Subcutaneous abdominal adipose tissue (tissue), 5 donors: Measurements from ENCODE around the gene ZNF622.
A peak's percentile ranks its signal among the peaks of the same experiment; 100 is the strongest.

Source experiments
- H3K27ac ChIP-seq: one replicate; pipeline ENCODE4 v1.7.0; 2013; ENCODE audit warnings: low read depth, mild to moderate bottlenecking, inconsistent platforms, low read length, moderate library complexity
- H3K27me3 ChIP-seq, 5 donors: one replicate each; pipeline ENCODE4 v1.7.0; 2013; ENCODE audit warnings: low read length in 5 of 5, inconsistent platforms in 1 of 5; ENCODE audit not compliant: control insufficient read depth in 5 of 5, insufficient read depth in 4 of 5
- H3K36me3 ChIP-seq, 5 donors: one replicate each; pipeline ENCODE4 v1.7.0; 2013; ENCODE audit warnings: low read length in 5 of 5; ENCODE audit not compliant: control insufficient read depth in 5 of 5, insufficient read depth in 5 of 5
- H3K4me1 ChIP-seq, 5 donors: one replicate each; pipeline ENCODE4 v1.7.0; 2013; ENCODE audit warnings: low read length in 5 of 5, mild to moderate bottlenecking in 3 of 5, moderate library complexity in 1 of 5; ENCODE audit not compliant: control insufficient read depth in 5 of 5, insufficient read depth in 5 of 5
- H3K4me3 ChIP-seq, 5 donors: one replicate each; pipeline ENCODE4 v1.7.0; 2013; ENCODE audit warnings: low read length in 5 of 5, low read depth in 1 of 5
- H3K9ac ChIP-seq, 5 donors: one replicate each; pipeline ENCODE4 v1.7.0; 2013; ENCODE audit warnings: low read length in 5 of 5, mild to moderate bottlenecking in 4 of 5, moderate library complexity in 3 of 5
- H3K9me3 ChIP-seq, 5 donors: one replicate each; pipeline ENCODE4 v1.7.0; 2013; ENCODE audit warnings: low read length in 5 of 5; ENCODE audit not compliant: control insufficient read depth in 5 of 5
- donor health status: healthy.
- donor health status: healthy.
- donor health status: healthy.
- donor health status: healthy.
- donor health status: healthy.

ZNF622 gene

DNA sequence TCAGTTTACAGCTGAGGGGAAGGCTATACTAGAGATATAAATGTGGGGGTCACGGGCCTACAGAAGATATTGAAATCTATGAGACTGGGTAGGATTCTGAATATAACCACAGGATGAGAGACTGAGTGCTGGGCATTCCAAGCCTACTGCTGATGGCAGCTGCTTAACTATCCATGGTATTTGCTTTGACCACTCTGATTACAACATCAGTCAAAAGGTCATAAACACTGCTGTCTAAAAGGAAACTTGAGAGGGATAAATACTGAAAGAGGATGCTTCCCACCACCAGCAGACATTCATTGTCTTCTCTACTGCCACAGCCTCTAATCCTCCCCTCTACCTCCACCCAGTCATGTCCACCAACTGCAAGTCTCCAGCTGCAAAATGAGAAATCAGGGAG is 3.8 kb downstream of the ZNF622 start:
- H3K27ac ChIP-seq, result no peak overlapping the region
- peak overlapping the region in 2 of 5 donors; percentile 6 to 17 for H3K9ac ChIP-seq
- no peak overlapping the region for H3K4me3 ChIP-seq
- no peaks in the 10 kb centered on the region for H3K9me3 ChIP-seq
- H3K36me3 ChIP-seq, result peaks cover 49 to 63% (median 56%) of the 10 kb centered on the region in 5 donors
- peaks cover 0 to 46% (median 39%) of the 10 kb centered on the region in 5 donors for H3K4me1 ChIP-seq
- no peaks in the 10 kb centered on the region for H3K27me3 ChIP-seq

GRCh38 chr5:16461026-16461425 is 4.6 kb downstream of the ZNF622 start:
- Histone ChIP-seq H3K27ac (no peak overlapping the region), H3K4me1 (peaks cover 0 to 45% (median 35%) of the 10 kb centered on the region in 5 donors), H3K4me3 (no peak overlapping the region), H3K27me3 (no peaks in the 10 kb centered on the region), H3K9ac (peak overlapping the region in 2 of 5 donors; percentile 34 to 39), H3K36me3 (peaks cover 50 to 63% (median 60%) of the 10 kb centered on the region in 5 donors), H3K9me3 (no peaks in the 10 kb centered on the region)

DNA sequence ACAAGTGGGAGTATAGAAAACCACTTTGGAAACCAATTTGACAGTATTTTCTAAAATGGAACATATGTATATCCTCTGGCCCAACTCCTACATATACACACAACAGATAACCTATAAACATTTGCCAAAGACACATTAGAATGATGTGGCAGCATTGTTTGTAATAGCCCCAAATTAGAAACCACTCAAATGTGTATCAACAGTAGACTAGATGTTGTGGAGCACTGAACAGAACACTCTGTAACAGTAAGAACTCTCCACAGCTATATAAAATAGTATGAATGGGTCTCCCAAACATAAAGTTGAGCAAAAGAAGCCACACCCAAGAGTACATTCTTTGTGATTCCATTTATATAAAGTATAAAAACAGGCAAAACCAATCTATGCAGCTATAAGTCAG is 6.1 kb downstream of the ZNF622 start:
- Histone ChIP-seq H3K4me1 (peaks cover 0 to 44% (median 34%) of the 10 kb centered on the region in 5 donors), H3K27me3 (no peaks in the 10 kb centered on the region), H3K27ac (no peak overlapping the region), H3K36me3 (peaks cover 63 to 76% (median 64%) of the 10 kb centered on the region in 5 donors), H3K9ac (no peak overlapping the region), H3K9me3 (no peaks in the 10 kb centered on the region), H3K4me3 (no peak overlapping the region)

DNA sequence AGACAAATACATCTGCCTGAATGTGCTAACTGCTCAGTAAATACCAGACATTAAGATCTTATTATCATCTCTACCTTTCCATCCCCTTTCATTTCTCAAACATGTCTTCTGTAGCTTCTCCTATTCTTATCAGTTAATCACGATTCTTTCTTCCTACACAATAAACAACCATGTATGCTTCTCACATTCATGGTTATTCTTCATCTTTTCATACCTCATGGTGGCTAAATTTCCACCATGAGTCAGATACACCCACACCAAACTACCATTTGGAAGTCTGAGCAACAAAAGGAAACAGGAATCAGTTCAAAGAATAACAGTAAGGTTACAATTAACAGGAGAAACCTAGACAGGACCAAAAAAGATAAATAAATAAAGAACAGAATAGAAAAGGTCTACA is 7.7 kb downstream of the ZNF622 start:
- Histone ChIP-seq H3K27me3 (no peaks in the 10 kb centered on the region), H3K9ac (no peak overlapping the region), H3K9me3 (no peaks in the 10 kb centered on the region), H3K36me3 (peaks cover 58 to 72% (median 59%) of the 10 kb centered on the region in 5 donors), H3K27ac (no peak overlapping the region), H3K4me3 (no peak overlapping the region), H3K4me1 (peaks cover 0 to 35% (median 23%) of the 10 kb centered on the region in 5 donors)

DNA sequence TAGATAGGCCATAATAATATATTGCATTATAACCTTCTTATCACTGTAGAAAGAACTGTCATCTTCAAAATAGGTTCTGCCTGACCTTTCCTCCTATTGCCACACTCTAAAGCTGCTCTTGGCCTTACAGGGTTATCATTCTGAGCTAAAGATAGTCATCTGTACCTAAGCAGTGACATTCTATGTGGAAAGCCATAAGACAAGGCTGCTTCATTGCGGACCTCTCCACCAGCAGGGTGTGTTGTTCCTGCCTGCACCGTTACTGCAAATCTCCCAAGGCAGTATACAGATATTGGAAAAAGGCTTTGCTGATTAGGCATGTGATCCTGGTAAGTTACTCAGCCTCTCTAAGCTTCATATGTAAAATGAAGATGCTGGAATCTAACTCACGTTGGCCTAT is 8.1 kb downstream of the ZNF622 start:
- Histone ChIP-seq H3K9ac (no peak overlapping the region), H3K27me3 (no peaks in the 10 kb centered on the region), H3K9me3 (no peaks in the 10 kb centered on the region), H3K36me3 (peaks cover 58 to 72% (median 59%) of the 10 kb centered on the region in 5 donors), H3K27ac (no peak overlapping the region), H3K4me3 (no peak overlapping the region), H3K4me1 (peaks cover 0 to 32% (median 22%) of the 10 kb centered on the region in 5 donors)

DNA sequence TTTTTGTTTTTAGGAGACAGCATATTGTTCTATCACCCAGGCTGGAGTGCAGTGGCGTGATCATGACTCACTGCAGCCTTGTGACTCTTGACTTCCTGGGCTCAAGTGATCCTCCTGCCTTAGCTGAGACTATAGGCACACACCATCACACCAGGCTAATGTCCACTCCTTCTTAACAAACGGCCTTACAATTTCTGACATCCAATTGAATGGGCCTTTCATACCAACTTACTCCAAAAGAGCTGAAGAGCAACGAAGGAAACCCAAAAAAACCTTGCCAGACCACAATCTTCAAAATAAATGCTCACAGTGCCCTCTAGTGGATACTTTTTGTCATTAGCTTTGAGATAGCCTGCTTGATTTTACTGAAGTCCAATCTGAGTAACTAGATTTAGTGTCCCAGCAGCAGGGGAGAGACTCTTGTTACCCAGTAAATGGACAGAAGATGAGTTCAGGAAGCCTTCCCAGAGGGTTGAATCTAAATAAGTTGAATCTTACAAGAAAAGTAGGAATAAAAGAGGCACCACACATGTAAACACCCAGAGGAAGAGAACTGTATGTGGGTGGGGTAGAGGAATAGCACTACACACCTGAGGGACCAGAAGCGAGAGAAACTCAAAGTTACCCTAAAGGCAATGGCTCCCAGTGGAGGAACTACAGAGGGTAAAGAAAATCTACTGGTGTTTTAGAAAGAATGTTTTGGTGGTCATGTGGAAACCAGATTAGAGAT is 9.3 kb downstream of the ZNF622 start:
- no peak overlapping the region for H3K4me3 ChIP-seq
- H3K27ac ChIP-seq, result peak overlapping the region; percentile 7
- H3K4me1 ChIP-seq, result peaks cover 0 to 21% (median 10%) of the 10 kb centered on the region in 5 donors
- no peaks in the 10 kb centered on the region for H3K27me3 ChIP-seq
- H3K36me3 ChIP-seq, result peaks cover 56 to 72% (median 59%) of the 10 kb centered on the region in 5 donors
- H3K9me3 ChIP-seq, result no peaks in the 10 kb centered on the region
- H3K9ac ChIP-seq, result peak overlapping the region in 1 of 5 donors; percentile 32

DNA sequence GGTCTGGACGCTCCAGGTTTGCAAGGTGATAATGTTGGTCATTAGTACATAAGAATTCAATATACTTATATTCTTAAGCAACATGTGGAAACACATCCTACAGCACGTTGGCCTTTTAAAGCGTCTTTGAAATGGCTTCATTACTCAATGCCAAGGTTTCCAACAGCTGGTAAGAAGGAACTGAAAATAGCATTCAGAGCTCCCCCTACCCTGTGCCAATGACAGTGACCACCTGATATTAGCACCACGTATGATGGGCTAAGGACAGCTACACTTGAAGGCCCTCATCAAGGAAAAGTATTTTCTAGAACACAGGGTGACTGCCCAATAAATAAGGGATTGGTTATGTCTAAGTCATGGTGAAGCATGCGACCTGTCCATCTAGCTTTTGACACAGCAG is 9.9 kb downstream of the ZNF622 start:
- Histone ChIP-seq H3K27ac (peak overlapping the region; percentile 7), H3K27me3 (no peaks in the 10 kb centered on the region), H3K9me3 (no peaks in the 10 kb centered on the region), H3K4me3 (no peak overlapping the region), H3K9ac (peak overlapping the region in 1 of 5 donors; percentile 12), H3K4me1 (peaks cover 0 to 20% (median 9%) of the 10 kb centered on the region in 5 donors), H3K36me3 (peaks cover 56 to 72% (median 59%) of the 10 kb centered on the region in 5 donors)

- no peak overlapping the region for H3K4me3 ChIP-seq
- peaks cover 0 to 20% (median 9%) of the 10 kb centered on the region in 5 donors for H3K4me1 ChIP-seq
- no peaks in the 10 kb centered on the region for H3K27me3 ChIP-seq
- no peak overlapping the region for H3K9ac ChIP-seq
- no peak overlapping the region for H3K27ac ChIP-seq
- no peaks in the 10 kb centered on the region for H3K9me3 ChIP-seq
- peaks cover 56 to 73% (median 64%) of the 10 kb centered on the region in 5 donors for H3K36me3 ChIP-seq
Measured at GRCh38 chr5:16454686-16455085, 10.9 kb downstream of the ZNF622 start.

DNA sequence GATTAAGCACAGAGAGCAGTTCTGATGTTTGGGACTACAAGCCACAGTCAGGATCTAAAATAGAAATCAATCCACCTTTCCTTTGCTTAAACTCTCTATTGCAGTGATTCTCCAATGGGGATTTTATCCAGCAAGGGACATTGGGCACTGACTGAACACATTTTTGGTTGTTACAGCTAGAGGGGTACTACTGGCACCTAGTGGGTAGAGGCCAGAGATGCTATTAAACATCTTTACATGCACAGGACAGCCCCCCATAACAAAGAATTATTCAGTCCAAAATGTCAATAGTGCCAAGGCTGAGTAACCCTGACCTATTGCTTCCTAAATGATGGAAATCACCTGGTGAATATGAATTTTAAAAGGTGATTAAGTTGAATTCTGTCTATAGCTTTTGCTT is 12.0 kb downstream of the ZNF622 start:
- no peak overlapping the region for H3K9ac ChIP-seq
- H3K27ac ChIP-seq, result no peak overlapping the region
- peaks cover 54 to 73% (median 71%) of the 10 kb centered on the region in 5 donors for H3K36me3 ChIP-seq
- H3K9me3 ChIP-seq, result no peaks in the 10 kb centered on the region
- H3K27me3 ChIP-seq, result no peaks in the 10 kb centered on the region
- peaks cover 0 to 16% (median 9%) of the 10 kb centered on the region in 5 donors for H3K4me1 ChIP-seq
- no peak overlapping the region for H3K4me3 ChIP-seq

DNA sequence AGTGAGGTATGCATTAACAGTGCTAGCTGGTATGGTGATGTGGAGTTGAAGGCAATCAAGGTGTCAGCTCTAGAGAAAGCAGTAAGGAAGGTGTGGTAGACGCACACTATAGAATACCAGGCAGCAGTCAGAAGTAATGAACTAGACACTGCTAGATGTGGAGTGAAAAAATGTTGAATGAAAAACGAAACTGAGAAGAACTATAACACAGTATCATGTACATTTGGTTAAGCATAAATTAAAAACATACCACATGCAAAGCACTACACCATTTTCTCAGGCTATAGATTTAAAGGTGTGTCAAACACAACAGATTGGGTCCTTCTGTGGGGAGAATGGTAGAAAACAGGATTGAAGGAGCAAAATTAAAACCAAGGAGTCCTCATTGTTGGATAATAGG is 15.4 kb downstream of the ZNF622 start:
- H3K9me3 ChIP-seq, result no peaks in the 10 kb centered on the region
- H3K9ac ChIP-seq, result no peak overlapping the region
- no peak overlapping the region for H3K27ac ChIP-seq
- peaks cover 33 to 69% (median 56%) of the 10 kb centered on the region in 5 donors for H3K36me3 ChIP-seq
- no peak overlapping the region for H3K4me3 ChIP-seq
- peaks cover 0 to 3% (median 0%) of the 10 kb centered on the region in 5 donors for H3K4me1 ChIP-seq
- no peaks in the 10 kb centered on the region for H3K27me3 ChIP-seq
